ENCODE data around the gene SORBS1. TPM values are rescaled to one million over a fixed set of nuclear protein-coding genes. Genes with fewer than 3 reads are reported as not detected.
A peak's percentile ranks its signal among the peaks of the same experiment; 100 is the strongest.

Gene SORBS1
- total RNA-seq, 1 experiment from 2014 or later: 4.1 TPM

DNA sequence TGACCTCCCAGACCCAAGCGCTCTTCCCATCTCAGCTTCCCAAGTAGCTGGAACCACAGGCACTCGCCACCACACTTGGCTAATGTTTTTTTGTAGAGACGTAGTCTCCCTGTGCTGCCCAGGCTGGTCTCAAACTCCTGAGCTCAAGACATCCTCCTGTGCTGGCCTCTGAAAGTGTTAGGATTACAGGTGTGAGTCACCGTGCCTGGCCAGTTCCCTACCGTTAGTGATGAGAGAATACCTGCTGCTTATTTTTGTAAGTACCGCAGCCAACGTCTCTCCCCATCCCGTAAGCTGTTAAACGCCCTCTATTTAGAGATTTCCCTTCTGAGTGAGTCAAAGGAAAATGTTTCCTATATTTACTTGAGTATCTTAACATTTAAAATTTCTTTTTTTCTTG, 231.9 kb downstream of the SORBS1 start:
- H3K79me2 ChIP-seq (ENCODE audit: low read length): no peaks in the 10 kb centered on the region
- BruUV-seq (replicated peaks): no TSS peak
- ChIA-PET POLR2A (ENCODE audit: unreplicated experiment) (no interaction called here), CTCF (no interaction called here)
- no peaks in the 10 kb centered on the region for H3K27me3 ChIP-seq (ENCODE audit: low read length)
- no peaks in the 10 kb centered on the region for H3K9me2 ChIP-seq (replicated peaks; ENCODE audit: low read length)
- DNase-seq (peak; percentile 35), ATAC-seq (peak; percentile 15; the same call in 1 of the 2 replicates)
- no peaks in the 10 kb centered on the region for H3F3A ChIP-seq (ENCODE audit: low read length, unreplicated experiment)
- no peaks in the 10 kb centered on the region for H4K20me1 ChIP-seq (ENCODE audit: low read length)
- intact Hi-C loops (cut with micrococcal nuclease): no loop called here
- H3K9me3 ChIP-seq (ENCODE audit: low read length): no peaks in the 10 kb centered on the region
- peak overlapping the region; percentile 18 for H3K4me2 ChIP-seq (ENCODE audit: low read length)
- no peak overlapping the region for H2AFZ ChIP-seq (ENCODE audit: low read length)
- peaks cover 46% of the 10 kb centered on the region for H3K4me1 ChIP-seq (ENCODE audit: insufficient read depth, low read length)
- no peak for TF ChIP-seq EZH2 (IDR thresholded peaks at IDR 0.05; ENCODE audit: low read length, unreplicated experiment)
- TF ChIP-seq EZH2phosphoT487 (IDR thresholded peaks at IDR 0.05; ENCODE audit: borderline replicate concordance, low read length): no peak
- TF ChIP-seq CTCF (conservative IDR thresholded peaks at IDR 0.05; ENCODE audit: low read depth, low read length): no peak
- H3K4me3 ChIP-seq (ENCODE audit: low read length): no peak overlapping the region
- no peaks in the 10 kb centered on the region for H3K36me3 ChIP-seq (ENCODE audit: low read depth, low read length)
- H3K9ac ChIP-seq (ENCODE audit: low read length): peak overlapping the region; percentile 29; the same call in 1 of the 2 replicates
- H3K27ac ChIP-seq (ENCODE audit: low read length): peak overlapping the region; percentile 84

GRCh38 chr10:95328013-95328412, 233.2 kb downstream of the SORBS1 start:
- Histone ChIP-seq H3F3A (ENCODE audit: low read length, unreplicated experiment) (no peaks in the 10 kb centered on the region), H3K4me1 (ENCODE audit: insufficient read depth, low read length) (peaks cover 33% of the 10 kb centered on the region), H3K9me3 (ENCODE audit: low read length) (no peaks in the 10 kb centered on the region), H4K20me1 (ENCODE audit: low read length) (no peaks in the 10 kb centered on the region), H3K4me2 (ENCODE audit: low read length) (no peak overlapping the region), H3K27me3 (ENCODE audit: low read length) (no peaks in the 10 kb centered on the region), H3K9ac (ENCODE audit: low read length) (no peak overlapping the region), H2AFZ (ENCODE audit: low read length) (no peak overlapping the region), H3K9me2 (replicated peaks; ENCODE audit: low read length) (no peaks in the 10 kb centered on the region), H3K27ac (ENCODE audit: low read length) (no peak overlapping the region), H3K36me3 (ENCODE audit: low read depth, low read length) (no peaks in the 10 kb centered on the region), H3K4me3 (ENCODE audit: low read length) (no peak overlapping the region), H3K79me2 (ENCODE audit: low read length) (no peaks in the 10 kb centered on the region)
- DNase-seq (no peak), ATAC-seq (no peak)
- ChIA-PET CTCF (no interaction called here), POLR2A (ENCODE audit: unreplicated experiment) (no interaction called here)
- intact Hi-C loops (cut with micrococcal nuclease): no loop called here
- no peak for TF ChIP-seq CTCF (conservative IDR thresholded peaks at IDR 0.05; ENCODE audit: low read depth, low read length)
- no peak for TF ChIP-seq EZH2 (IDR thresholded peaks at IDR 0.05; ENCODE audit: low read length, unreplicated experiment)
- no peak for TF ChIP-seq EZH2phosphoT487 (IDR thresholded peaks at IDR 0.05; ENCODE audit: borderline replicate concordance, low read length)
- no TSS peak for BruUV-seq (replicated peaks)

GRCh38 chr10:95327367-95327766, 233.8 kb downstream of the SORBS1 start:
- H3K9me2 ChIP-seq (replicated peaks; ENCODE audit: low read length): no peaks in the 10 kb centered on the region
- no peak overlapping the region for H3K4me2 ChIP-seq (ENCODE audit: low read length)
- no peak overlapping the region for H2AFZ ChIP-seq (ENCODE audit: low read length)
- peaks cover 29% of the 10 kb centered on the region for H3K4me1 ChIP-seq (ENCODE audit: insufficient read depth, low read length)
- no peaks in the 10 kb centered on the region for H3K9me3 ChIP-seq (ENCODE audit: low read length)
- no peak overlapping the region for H3K4me3 ChIP-seq (ENCODE audit: low read length)
- BruUV-seq (replicated peaks): no TSS peak
- no peaks in the 10 kb centered on the region for H3K27me3 ChIP-seq (ENCODE audit: low read length)
- H3K27ac ChIP-seq (ENCODE audit: low read length): no peak overlapping the region
- no peaks in the 10 kb centered on the region for H3K79me2 ChIP-seq (ENCODE audit: low read length)
- no peak for ATAC-seq
- no peaks in the 10 kb centered on the region for H3K36me3 ChIP-seq (ENCODE audit: low read depth, low read length)
- intact Hi-C loops (cut with micrococcal nuclease): no loop called here
- peak; percentile 36 for DNase-seq
- ChIA-PET CTCF (no interaction called here), POLR2A (ENCODE audit: unreplicated experiment) (interaction anchor here (0.5 kb wide), 1 partner anchor 75 kb away, joined by 39 read pairs; no protein-coding TSS in a partner anchor)
- no peaks in the 10 kb centered on the region for H3F3A ChIP-seq (ENCODE audit: low read length, unreplicated experiment)
- TF ChIP-seq CTCF (conservative IDR thresholded peaks at IDR 0.05; ENCODE audit: low read depth, low read length) (no peak), EZH2 (IDR thresholded peaks at IDR 0.05; ENCODE audit: low read length, unreplicated experiment) (no peak), EZH2phosphoT487 (IDR thresholded peaks at IDR 0.05; ENCODE audit: borderline replicate concordance, low read length) (no peak)
- no peak overlapping the region for H3K9ac ChIP-seq (ENCODE audit: low read length)
- no peaks in the 10 kb centered on the region for H4K20me1 ChIP-seq (ENCODE audit: low read length)
